ENCODE data around the gene FAM181A. TPM values are rescaled to one million over a fixed set of nuclear protein-coding genes. Genes with fewer than 3 reads are reported as not detected.
A peak's percentile ranks its signal among the peaks of the same experiment; 100 is the strongest.

The FAM181A gene
- total RNA-seq, 4 donors from 2014 or later = not detected

DNA sequence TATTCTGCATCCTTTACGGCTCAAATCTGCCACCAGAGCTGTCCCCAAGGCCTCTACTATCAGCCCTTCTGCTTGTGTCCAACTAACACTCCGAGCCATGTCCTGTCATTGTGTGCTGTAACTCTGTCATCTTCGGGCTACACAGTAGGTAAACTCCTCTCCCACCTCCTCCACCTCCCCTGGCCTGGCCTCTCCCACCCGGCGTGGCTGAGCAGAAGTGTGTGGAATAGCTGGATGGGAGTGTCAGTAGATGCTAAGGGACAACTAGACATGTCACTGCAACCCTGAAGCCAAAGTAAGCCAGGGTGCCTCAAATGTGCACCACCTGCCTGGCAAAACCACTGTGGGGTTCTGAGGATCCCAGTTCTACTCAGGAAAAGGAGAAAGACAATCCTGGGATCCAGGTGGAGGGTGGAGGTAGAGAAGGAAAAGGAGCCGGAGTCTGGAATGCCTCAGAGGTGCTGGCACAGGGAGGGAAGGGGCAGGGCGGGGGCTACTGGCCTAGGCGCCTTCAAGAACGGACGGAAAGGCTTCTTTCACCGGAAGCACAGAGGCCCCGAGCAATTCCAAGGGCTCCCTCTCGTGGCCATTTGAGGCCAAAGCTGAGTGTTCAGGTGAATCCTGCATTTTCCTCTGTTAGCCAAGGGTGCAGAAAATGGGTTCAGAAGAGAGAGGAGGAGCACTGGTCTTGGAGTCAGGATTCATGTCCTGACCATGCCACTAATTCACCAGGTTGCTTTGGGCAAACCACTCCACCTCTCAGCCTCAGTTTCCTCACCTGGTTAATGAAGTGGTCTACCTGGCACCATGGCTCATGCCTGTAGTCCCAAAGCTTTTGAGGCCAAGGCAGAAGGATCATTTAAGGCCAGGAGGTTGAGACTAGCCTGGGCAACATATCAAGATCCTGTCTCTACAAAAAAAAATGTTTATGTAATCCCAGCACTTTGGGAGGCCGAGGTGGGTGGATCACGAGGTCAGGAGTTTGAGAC, 20.5 kb upstream of the FAM181A start:
- no peak overlapping the region for H3K27ac ChIP-seq
- no peaks in the 10 kb centered on the region for H3K27me3 ChIP-seq
- H3K9me3 ChIP-seq = no peaks in the 10 kb centered on the region
- no peak overlapping the region for H3K4me3 ChIP-seq
- DNase-seq = peak in 2 of 3 donors; percentile 46 to 80
- no peaks in the 10 kb centered on the region for H3K36me3 ChIP-seq
- H3K4me1 ChIP-seq = no peaks in the 10 kb centered on the region
- TF ChIP-seq, protein P1, sequence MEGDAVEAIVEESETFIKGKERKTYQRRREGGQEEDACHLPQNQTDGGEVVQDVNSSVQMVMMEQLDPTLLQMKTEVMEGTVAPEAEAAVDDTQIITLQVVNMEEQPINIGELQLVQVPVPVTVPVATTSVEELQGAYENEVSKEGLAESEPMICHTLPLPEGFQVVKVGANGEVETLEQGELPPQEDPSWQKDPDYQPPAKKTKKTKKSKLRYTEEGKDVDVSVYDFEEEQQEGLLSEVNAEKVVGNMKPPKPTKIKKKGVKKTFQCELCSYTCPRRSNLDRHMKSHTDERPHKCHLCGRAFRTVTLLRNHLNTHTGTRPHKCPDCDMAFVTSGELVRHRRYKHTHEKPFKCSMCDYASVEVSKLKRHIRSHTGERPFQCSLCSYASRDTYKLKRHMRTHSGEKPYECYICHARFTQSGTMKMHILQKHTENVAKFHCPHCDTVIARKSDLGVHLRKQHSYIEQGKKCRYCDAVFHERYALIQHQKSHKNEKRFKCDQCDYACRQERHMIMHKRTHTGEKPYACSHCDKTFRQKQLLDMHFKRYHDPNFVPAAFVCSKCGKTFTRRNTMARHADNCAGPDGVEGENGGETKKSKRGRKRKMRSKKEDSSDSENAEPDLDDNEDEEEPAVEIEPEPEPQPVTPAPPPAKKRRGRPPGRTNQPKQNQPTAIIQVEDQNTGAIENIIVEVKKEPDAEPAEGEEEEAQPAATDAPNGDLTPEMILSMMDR (IDR thresholded peaks at IDR 0.05) = peak in 5 of 6 experiments; percentile 37 to 55 (median 45)
- TF ChIP-seq POLR2A (IDR thresholded peaks at IDR 0.05) = no peak

DNA sequence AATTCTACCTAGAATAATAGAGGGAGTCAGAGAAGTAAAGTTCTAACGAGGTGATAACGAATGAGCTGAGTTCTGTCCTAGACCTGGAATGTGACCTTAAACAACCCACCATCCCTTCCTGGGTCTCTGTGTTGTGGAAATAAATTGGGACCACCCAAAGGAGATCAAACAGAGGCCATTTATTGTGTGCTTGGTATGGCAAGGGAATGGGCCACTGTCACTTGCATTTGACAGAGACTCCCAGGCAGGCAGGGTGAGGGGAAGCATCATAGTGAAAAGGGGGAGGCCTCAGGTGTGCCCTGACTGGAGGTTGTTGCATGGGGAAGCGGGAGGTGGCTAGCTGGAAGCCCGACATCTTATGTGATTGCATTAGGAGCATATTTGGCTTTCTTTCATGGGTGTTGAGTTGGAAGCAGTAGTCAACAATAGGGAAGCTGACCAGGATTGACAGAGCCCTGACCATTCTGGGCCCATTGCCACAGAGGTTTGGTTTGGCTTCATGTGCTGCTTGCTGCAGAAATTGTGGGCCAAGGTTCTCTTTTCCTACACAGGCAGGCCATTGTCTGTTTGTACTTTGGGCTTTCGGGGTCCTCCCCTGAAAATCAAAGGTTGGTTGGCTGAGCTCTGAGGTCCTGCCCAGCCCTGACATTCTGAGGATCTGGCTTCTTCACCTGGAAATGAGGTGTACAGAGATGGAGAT, 17.6 kb upstream of the FAM181A start:
- TF ChIP-seq, protein P1 (IDR thresholded peaks at IDR 0.05) = no peak
- no peak for TF ChIP-seq POLR2A (IDR thresholded peaks at IDR 0.05)
- Histone ChIP-seq H3K27ac (no peak overlapping the region), H3K27me3 (no peaks in the 10 kb centered on the region), H3K4me3 (no peak overlapping the region), H3K36me3 (no peaks in the 10 kb centered on the region), H3K4me1 (no peaks in the 10 kb centered on the region), H3K9me3 (peaks cover 0 to 3% (median 0%) of the 10 kb centered on the region in 4 donors)
- peak in 1 of 3 donors; percentile 8 for DNase-seq

DNA sequence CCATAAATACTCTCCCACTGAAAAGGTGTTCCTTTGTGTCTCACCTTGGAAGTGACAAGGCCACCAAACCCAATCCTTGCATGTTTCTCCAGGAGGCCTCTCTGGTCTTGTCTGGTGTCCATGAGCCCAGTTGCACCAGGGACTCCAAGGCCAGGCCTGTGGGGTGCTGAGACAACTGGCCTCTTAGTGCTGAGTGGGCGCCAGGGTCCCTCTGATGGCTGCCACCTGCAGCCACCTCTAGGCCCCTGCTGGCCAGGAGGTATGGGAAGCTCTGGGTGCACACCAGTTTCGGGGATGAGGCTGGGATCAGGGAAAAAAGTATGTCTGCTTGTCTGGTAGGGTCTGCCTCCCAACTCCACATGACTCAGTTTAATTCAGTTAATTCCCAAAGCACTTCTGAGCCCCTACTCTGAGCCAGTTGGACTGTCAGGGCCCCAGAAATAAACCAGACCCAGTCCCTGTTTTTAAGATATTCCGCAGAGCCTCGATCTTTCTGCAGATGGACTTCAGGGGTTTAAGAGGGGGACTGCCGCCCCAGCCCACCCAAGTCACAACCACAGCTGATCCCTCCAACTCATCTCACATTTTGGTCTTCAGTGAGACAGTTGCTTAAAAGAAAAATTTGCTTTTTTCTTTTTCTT, 15.0 kb upstream of the FAM181A start:
- no peak for DNase-seq

DNA sequence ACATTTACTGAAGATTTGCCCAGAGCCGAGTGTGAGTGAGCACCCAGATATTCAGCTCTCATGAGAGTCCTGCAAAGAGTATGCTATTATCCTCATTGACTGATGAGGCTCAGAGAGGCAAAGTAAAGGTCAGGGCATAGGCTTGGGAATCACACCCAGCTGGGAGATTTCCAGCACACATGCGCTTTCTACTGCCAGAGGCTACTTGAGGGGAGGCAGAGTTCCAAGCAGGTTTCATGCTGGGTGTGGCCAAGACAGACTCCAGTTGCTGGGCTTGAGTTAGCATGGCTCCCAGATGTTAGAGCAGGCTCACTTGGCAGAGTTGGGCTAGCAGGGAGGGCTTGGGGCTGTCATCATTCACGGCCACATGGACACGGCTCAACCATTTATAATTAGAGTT, 14.4 kb upstream of the FAM181A start:
- TF ChIP-seq POLR2A (IDR thresholded peaks at IDR 0.05) = no peak
- TF ChIP-seq, protein P1 (IDR thresholded peaks at IDR 0.05) = no peak
- H3K27me3 ChIP-seq = no peaks in the 10 kb centered on the region
- H3K36me3 ChIP-seq = no peaks in the 10 kb centered on the region
- H3K4me1 ChIP-seq = no peaks in the 10 kb centered on the region
- peaks cover 0 to 4% (median 0%) of the 10 kb centered on the region in 4 donors for H3K9me3 ChIP-seq
- H3K27ac ChIP-seq = no peak overlapping the region
- DNase-seq = no peak
- H3K4me3 ChIP-seq = no peak overlapping the region

More for the DNA sequence above, 15.0 kb upstream of the FAM181A start:
- Histone ChIP-seq H3K4me3 (no peak overlapping the region), H3K27me3 (no peaks in the 10 kb centered on the region), H3K9me3 (peaks cover 0 to 4% (median 0%) of the 10 kb centered on the region in 4 donors), H3K36me3 (no peaks in the 10 kb centered on the region), H3K27ac (no peak overlapping the region), H3K4me1 (no peaks in the 10 kb centered on the region)
- TF ChIP-seq, protein P1 (IDR thresholded peaks at IDR 0.05) = no peak
- TF ChIP-seq POLR2A (IDR thresholded peaks at IDR 0.05) = no peak

DNA sequence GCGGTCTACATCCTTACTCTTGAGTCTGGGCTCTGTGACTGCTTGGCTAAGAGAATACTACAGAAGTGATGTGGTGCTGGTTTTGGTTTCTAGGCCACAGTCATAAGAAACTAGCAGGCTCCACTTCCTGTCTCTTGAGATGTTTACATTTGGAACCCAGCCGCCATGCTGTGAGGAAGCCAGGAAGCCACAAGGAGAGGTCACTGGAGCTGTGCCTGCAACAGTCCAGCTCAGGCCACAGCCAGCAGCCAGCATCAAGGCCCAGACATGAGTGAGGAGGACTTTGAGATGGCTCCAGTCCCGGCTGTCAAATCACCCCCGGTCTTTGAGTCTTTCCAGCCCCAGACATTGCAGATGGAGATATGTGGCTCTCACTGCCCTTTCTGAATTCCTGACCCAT, 12.9 kb upstream of the FAM181A start:
- no peak for DNase-seq
- Histone ChIP-seq H3K4me3 (no peak overlapping the region), H3K27me3 (no peaks in the 10 kb centered on the region), H3K4me1 (no peaks in the 10 kb centered on the region), H3K27ac (no peak overlapping the region), H3K9me3 (peaks cover 0 to 7% (median 0%) of the 10 kb centered on the region in 4 donors), H3K36me3 (no peaks in the 10 kb centered on the region)
- TF ChIP-seq, protein P1 (IDR thresholded peaks at IDR 0.05) = no peak
- no peak for TF ChIP-seq POLR2A (IDR thresholded peaks at IDR 0.05)

Measured in Peyer's patch (tissue), 4 donors.